Activated naive CD4-positive, alpha-beta T cell treated with anti-CD3 and anti-CD28 coated beads for 36 hours (primary cell): ENCODE results near the gene ALOX12B. TPM values are rescaled to one million over a fixed set of nuclear protein-coding genes. Genes with fewer than 3 reads are reported as not detected.

Experiments
- CTCF ChIA-PET: fragments of 350-600 bp; sonication (Branson Sonifier 250); formaldehyde crosslinking; loops from one replicate; lab custom pipeline; 2021; ENCODE audit warnings: antibody characterized with exemption; lab: Charles Lee
- DNase-seq: peaks from one replicate; pipeline ENCODE4 v3.0.0-alpha.2; 2020
- H3K27ac Mint-ChIP-seq: one replicate; pipeline ENCODE4 v1.8.0; 2021; ENCODE audit warnings: mild to moderate bottlenecking, mixed read lengths
- H3K27me3 Mint-ChIP-seq: one replicate; pipeline ENCODE4 v1.8.0; 2021; ENCODE audit warnings: low read depth, mixed read lengths
- H3K36me3 Mint-ChIP-seq: one replicate; pipeline ENCODE4 v1.8.0; 2021; ENCODE audit warnings: low read depth, mixed read lengths
- H3K4me1 Mint-ChIP-seq: one replicate; pipeline ENCODE4 v1.8.0; 2021; ENCODE audit warnings: low read depth, mixed read lengths
- H3K4me3 Mint-ChIP-seq: one replicate; pipeline ENCODE4 v1.8.0; 2021; ENCODE audit warnings: mild to moderate bottlenecking, moderate library complexity, mixed read lengths
- H3K9me3 Mint-ChIP-seq: one replicate; pipeline ENCODE4 v1.8.0; 2021; ENCODE audit warnings: mixed read lengths
- intact Hi-C: fragments of 100-400 bp; cut with micrococcal nuclease; formaldehyde crosslinking; loops from one replicate; pipeline ENCODE4 v1.15.1; 2023
- total RNA-seq, 2 experiments: library from RNA; stranded (reverse); gene quantifications; one replicate each; pipeline ENCODE4 v1.2.3, GENCODE V29; 2021

ALOX12B gene
- 1 to 10 TPM; 2.0 to 2.1 TPM for total RNA-seq

- Mint-ChIP-seq H3K4me3 (no peak within 1 kb of the TSS), H3K27ac (no peak within 1 kb of the TSS), H3K9me3 (no peaks in the 10 kb centered on the region), H3K4me1 (no peaks in the 10 kb centered on the region), H3K27me3 (peaks cover 15% of the 10 kb centered on the region), H3K36me3 (no peaks in the 10 kb centered on the region)
- CTCF ChIA-PET, result interaction anchor here (0.8 to 0.9 kb wide), 2 partner anchors 13 to 23 kb away, joined by 4 read pairs; no protein-coding TSS in a partner anchor
- intact Hi-C loops, result no loop called here
- DNase-seq, result no peak
Measured at GRCh38 chr17:8087075-8087951, at the start of gene ALOX12B. TSS of gene ALOX12B (minus strand) at chr17:8087716. CDS start at chr17:8087442, 274 bp downstream.

GRCh38 chr17:8133941-8134340, 46.4 kb upstream of the ALOX12B start:
- peaks cover 6% of the 10 kb centered on the region for H3K4me1 Mint-ChIP-seq
- no peak overlapping the region for H3K4me3 Mint-ChIP-seq
- no peak overlapping the region for H3K27ac Mint-ChIP-seq
- no peaks in the 10 kb centered on the region for H3K36me3 Mint-ChIP-seq
- no peak for DNase-seq
- no peaks in the 10 kb centered on the region for H3K27me3 Mint-ChIP-seq
- intact Hi-C loops, result no loop called here
- CTCF ChIA-PET, result interaction anchor here (0.6 to 2.0 kb wide), 5 partner anchors 9 to 110 kb away, joined by 3 to 8 read pairs (median 3); partner anchors contain the start of gene HES7
- H3K9me3 Mint-ChIP-seq, result no peaks in the 10 kb centered on the region

- H3K4me3 Mint-ChIP-seq, result no peak overlapping the region
- intact Hi-C loops, result no loop called here
- H3K27ac Mint-ChIP-seq, result no peak overlapping the region
- no peaks in the 10 kb centered on the region for H3K27me3 Mint-ChIP-seq
- H3K9me3 Mint-ChIP-seq, result no peaks in the 10 kb centered on the region
- no peaks in the 10 kb centered on the region for H3K36me3 Mint-ChIP-seq
- CTCF ChIA-PET, result interaction anchor here (0.6 to 2.0 kb wide), 3 partner anchors 9 to 111 kb away, joined by 3 to 9 read pairs (median 3); partner anchors contain the start of gene HES7
- no peak for DNase-seq
- peaks cover 6% of the 10 kb centered on the region for H3K4me1 Mint-ChIP-seq
Measured at GRCh38 chr17:8133399-8133798, 45.9 kb upstream of the ALOX12B start.

GRCh38 chr17:8131844-8132441, 44.4 kb upstream of the ALOX12B start:
- Mint-ChIP-seq H3K4me1 (peaks cover 10% of the 10 kb centered on the region), H3K27me3 (no peaks in the 10 kb centered on the region), H3K9me3 (no peaks in the 10 kb centered on the region), H3K27ac (no peak overlapping the region), H3K36me3 (no peaks in the 10 kb centered on the region), H3K4me3 (no peak overlapping the region)
- CTCF ChIA-PET, result interaction anchor here (0.7 to 2.0 kb wide), 4 partner anchors 10 to 90 kb away, joined by 3 to 9 read pairs (median 4); no protein-coding TSS in a partner anchor
- intact Hi-C loops, result no loop called here
- DNase-seq, result no peak

GRCh38 chr17:8128125-8128784, 40.7 kb upstream of the ALOX12B start:
- Mint-ChIP-seq H3K27ac (no peak overlapping the region), H3K27me3 (peaks cover 20% of the 10 kb centered on the region), H3K4me3 (no peak overlapping the region), H3K4me1 (peaks cover 33% of the 10 kb centered on the region), H3K9me3 (no peaks in the 10 kb centered on the region), H3K36me3 (peaks cover 2% of the 10 kb centered on the region)
- CTCF ChIA-PET, result interaction anchor here (0.7 to 1.7 kb wide), 3 partner anchors 31 to 54 kb away, joined by 4 read pairs; no protein-coding TSS in a partner anchor
- DNase-seq, result no peak
- intact Hi-C loops, result no loop called here

- Mint-ChIP-seq H3K4me1 (peaks cover 36% of the 10 kb centered on the region), H3K36me3 (peaks cover 2% of the 10 kb centered on the region), H3K27me3 (peaks cover 27% of the 10 kb centered on the region), H3K27ac (peak overlapping the region; percentile 62), H3K9me3 (no peaks in the 10 kb centered on the region), H3K4me3 (peak overlapping the region; percentile 86)
- intact Hi-C loops, result no loop called here
- CTCF ChIA-PET, result interaction anchor here (0.6 to 1.9 kb wide), 6 partner anchors 12 to 441 kb away, joined by 3 to 14 read pairs (median 4); no protein-coding TSS in a partner anchor
- peak; percentile 45 for DNase-seq
Measured at GRCh38 chr17:8126491-8127066, 39.1 kb upstream of the ALOX12B start.

- Mint-ChIP-seq H3K36me3 (peaks cover 2% of the 10 kb centered on the region), H3K4me3 (peak overlapping the region; percentile 84), H3K27ac (peak overlapping the region; percentile 90), H3K27me3 (peaks cover 27% of the 10 kb centered on the region), H3K4me1 (peaks cover 37% of the 10 kb centered on the region), H3K9me3 (no peaks in the 10 kb centered on the region)
- CTCF ChIA-PET, result interaction anchor here (0.8 to 1.9 kb wide), 2 partner anchors 12 to 34 kb away, joined by 4 to 14 read pairs; no protein-coding TSS in a partner anchor
- peak; percentile 22 for DNase-seq
- intact Hi-C loops, result loop anchor here (1.0 kb wide), 1 partner anchor 12 kb away; no protein-coding TSS in a partner anchor
Measured at GRCh38 chr17:8125947-8126490, 38.5 kb upstream of the ALOX12B start.

GRCh38 chr17:8125154-8125946, 37.8 kb upstream of the ALOX12B start:
- DNase-seq, result peak; percentile 96
- Mint-ChIP-seq H3K27ac (peak overlapping the region; percentile 90), H3K4me3 (peak overlapping the region; percentile 84), H3K36me3 (peaks cover 5% of the 10 kb centered on the region), H3K27me3 (peaks cover 29% of the 10 kb centered on the region), H3K4me1 (peaks cover 43% of the 10 kb centered on the region), H3K9me3 (no peaks in the 10 kb centered on the region)
- intact Hi-C loops, result loop anchor here (1.0 kb wide), 1 partner anchor 13 kb away; no protein-coding TSS in a partner anchor
- CTCF ChIA-PET, result interaction anchor here (1.2 to 1.7 kb wide), 4 partner anchors 9 to 176 kb away, joined by 3 to 6 read pairs (median 4); partner anchors contain the start of gene CTC1

GRCh38 chr17:8124350-8125153, 37.0 kb upstream of the ALOX12B start:
- Mint-ChIP-seq H3K4me1 (peaks cover 51% of the 10 kb centered on the region), H3K4me3 (peak overlapping the region; percentile 84), H3K36me3 (peaks cover 7% of the 10 kb centered on the region), H3K27me3 (peaks cover 32% of the 10 kb centered on the region), H3K9me3 (no peaks in the 10 kb centered on the region), H3K27ac (peak overlapping the region; percentile 77)
- CTCF ChIA-PET, result interaction anchor here (0.6 to 3.5 kb wide), 7 partner anchors 10 to 176 kb away, joined by 3 to 29 read pairs (median 5); partner anchors contain the start of gene CTC1
- intact Hi-C loops, result loop anchor here (1.0 to 5.0 kb wide), 4 partner anchors 14 to 258 kb away; partner anchors contain the start of gene RPL26
- DNase-seq, result peak; percentile 57
